NCI-H128 (cell line): ENCODE data around the gene SLC39A12.

Experiments used
- DNase-seq: peaks from one replicate; lab custom pipeline; 2025; ENCODE audit not compliant: unreplicated experiment; lab: John Stamatoyannopoulos, UW

The SLC39A12 gene

DNA sequence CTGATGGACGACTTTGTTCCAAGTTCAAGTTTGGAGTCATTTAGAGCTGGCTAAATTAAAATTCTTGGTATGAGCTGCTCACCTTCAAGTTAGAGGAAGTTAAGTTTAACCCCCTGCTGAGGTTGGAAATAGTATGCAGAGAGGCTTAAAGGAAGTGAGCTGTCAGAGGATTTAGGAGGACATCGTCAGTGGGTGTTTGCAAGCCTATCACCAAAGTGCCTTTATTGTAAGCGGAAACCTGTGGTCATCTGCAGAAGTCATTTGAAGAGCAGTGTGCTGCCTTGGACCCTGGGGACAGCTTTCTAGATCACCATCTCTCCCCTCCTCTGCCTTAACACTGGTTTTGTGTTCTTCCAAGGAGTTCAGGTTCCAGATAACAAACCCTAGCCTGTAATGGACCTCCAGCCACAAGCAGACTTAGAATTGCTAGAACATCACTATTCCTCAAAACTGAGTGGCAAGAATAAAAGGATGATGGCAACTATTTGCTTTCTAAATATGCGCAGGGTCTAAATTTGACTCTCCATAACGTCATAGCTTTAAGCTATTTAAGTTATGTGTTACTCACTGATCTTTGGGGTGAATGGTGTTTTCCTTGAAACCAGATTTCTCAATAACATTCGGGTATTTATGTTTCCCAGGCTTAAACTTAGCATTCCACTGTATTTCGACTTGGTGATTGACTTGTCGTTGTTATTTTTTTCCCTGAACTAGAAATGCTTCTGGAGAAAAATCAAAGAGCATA is 93.4 kb downstream of the SLC39A12 start:
- DNase-seq: no peak

- DNase-seq: no peak
These were observed 104.9 kb downstream of the SLC39A12 start for GRCh38 chr10:18056583-18056982.

- no peak for DNase-seq
These were observed 108.3 kb downstream of the SLC39A12 start for GRCh38 chr10:18059826-18060559.

DNA sequence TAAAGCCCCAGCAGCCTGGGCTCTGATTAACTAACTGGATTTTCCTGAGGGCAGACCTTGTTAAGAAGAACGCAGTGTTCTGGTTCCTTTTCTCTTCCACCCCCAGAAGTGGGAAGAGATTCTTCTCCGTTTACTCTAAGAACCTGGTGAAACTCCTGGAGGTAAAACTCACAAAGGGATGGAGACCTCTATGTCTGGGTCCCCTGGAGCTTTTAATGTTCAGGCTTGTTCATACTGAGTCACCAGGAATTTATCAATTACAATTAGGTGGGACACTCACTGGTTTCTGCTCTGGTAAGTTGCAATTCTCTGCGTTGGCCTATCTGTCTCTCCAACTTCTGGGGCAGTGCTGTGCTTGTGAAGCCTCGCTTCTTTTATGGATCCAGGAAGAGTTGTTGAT is 115.2 kb downstream of the SLC39A12 start:
- DNase-seq: no peak

DNA sequence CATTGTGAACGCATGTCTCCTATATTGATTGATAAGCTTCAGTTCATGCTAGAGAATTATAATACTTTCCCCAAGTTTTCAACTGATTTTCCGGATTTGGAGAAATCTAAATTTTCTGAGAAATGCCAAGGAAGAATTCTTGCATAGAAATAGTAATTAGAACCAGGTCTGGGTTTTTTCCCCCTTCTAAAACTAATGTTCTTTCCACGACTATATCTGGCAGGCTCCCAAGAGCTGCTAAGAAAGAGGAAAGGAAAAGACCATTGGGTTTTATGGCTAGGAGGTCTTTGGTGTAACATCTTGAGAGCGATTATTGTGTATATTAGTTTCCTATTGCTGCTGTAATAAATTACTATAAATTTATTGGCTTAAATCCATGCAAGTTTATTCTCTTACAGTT is 116.7 kb downstream of the SLC39A12 start:
- DNase-seq: no peak

DNA sequence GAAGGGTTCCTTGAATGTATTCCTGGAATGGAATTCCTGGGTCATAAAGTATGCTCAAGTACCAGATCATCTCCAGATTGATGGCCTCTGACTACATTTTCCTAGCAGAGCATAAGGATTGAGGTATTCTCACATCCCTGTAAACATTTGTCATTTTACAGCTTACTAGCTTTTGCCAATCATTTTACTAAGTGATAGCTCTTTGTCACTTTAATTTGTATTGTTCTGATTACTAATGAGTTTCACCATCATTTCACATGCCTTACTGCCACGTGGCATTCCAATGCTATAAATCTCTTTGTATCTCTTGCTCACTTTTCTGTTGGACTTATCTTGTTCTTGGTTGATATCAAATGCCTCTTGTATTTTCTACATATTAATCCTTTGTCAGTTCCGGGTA is 119.9 kb downstream of the SLC39A12 start:
- no peak for DNase-seq

DNA sequence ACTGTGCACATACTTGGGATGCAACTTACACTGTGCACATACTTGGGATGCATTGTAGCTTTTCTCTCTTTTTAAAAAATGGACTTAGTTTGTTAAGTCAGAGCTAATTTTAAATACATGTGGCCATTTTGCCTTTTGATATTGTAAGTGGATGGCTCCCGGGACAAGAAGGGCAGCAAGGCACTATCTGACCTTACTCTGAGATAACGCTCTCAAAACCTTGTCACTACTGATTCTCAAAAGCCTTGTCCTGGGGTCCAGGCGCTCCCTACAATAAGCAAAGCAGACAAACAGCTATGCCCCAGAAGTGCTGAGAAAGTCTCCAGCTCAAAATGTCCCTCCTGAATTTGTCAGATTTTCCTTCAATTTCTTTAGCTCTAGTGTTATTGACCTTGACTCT is 121.6 kb downstream of the SLC39A12 start:
- DNase-seq: no peak

GRCh38 chr10:18075881-18076280 is 124.2 kb downstream of the SLC39A12 start:
- no peak for DNase-seq

- no peak for DNase-seq
These were observed 128.1 kb downstream of the SLC39A12 start for GRCh38 chr10:18079665-18080295.

- DNase-seq: no peak
These were observed 130.7 kb downstream of the SLC39A12 start for GRCh38 chr10:18082381-18082780.

DNA sequence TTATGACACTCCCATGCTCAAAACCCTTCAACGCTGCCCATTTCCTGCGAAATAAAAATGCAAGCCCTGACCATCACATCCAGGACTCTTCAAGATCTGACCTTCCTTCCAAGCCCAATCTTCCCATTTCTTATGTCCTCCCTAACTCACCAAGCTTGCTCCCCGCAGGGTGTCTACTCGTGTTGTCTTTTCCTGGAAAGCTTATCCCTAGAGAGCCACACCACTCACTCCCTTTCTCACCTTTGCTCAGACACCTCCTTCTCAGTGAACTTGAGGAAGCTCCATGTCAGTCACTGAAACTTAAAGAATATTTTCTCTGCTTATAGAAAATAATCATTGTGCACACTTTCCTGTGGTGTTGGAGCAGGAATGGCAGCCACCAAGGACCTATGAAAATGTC is 134.1 kb downstream of the SLC39A12 start:
- no peak for DNase-seq

GRCh38 chr10:18086746-18087145 is 135.0 kb downstream of the SLC39A12 start:
- no peak for DNase-seq

- DNase-seq: no peak
These were observed 135.6 kb downstream of the SLC39A12 start for GRCh38 chr10:18087355-18087754.
